NCI-H2227 treated with DMSO at 0.1 percent for 48 hours (cell line): ENCODE data around the gene TMEM259.

ENCODE experiments used
- DNase-seq: peaks from one replicate; lab custom pipeline; 2025; lab: John Stamatoyannopoulos, UW

TMEM259 gene

GRCh38 chr19:1055886-1056620 is 35.1 kb upstream of the TMEM259 start:
- no peak for DNase-seq

GRCh38 chr19:1055028-1055425 is 34.1 kb upstream of the TMEM259 start:
- DNase-seq: no peak

- no peak for DNase-seq
Measured at GRCh38 chr19:1054102-1055027, 33.4 kb upstream of the TMEM259 start.

GRCh38 chr19:1053176-1054101 is 32.5 kb upstream of the TMEM259 start:
- DNase-seq: no peak

GRCh38 chr19:1052349-1052975 is 31.5 kb upstream of the TMEM259 start:
- DNase-seq: no peak

- DNase-seq: no peak
Measured at GRCh38 chr19:1051791-1052190, 30.9 kb upstream of the TMEM259 start.

GRCh38 chr19:1050989-1051788 is 30.3 kb upstream of the TMEM259 start:
- DNase-seq: no peak

- no peak for DNase-seq
Measured at GRCh38 chr19:1049800-1050199, 28.9 kb upstream of the TMEM259 start.

- no peak for DNase-seq
Measured at GRCh38 chr19:1049106-1049505, 28.2 kb upstream of the TMEM259 start.

GRCh38 chr19:1047696-1048147 is 26.8 kb upstream of the TMEM259 start:
- DNase-seq: no peak

GRCh38 chr19:1046836-1047695 is 26.1 kb upstream of the TMEM259 start:
- no peak for DNase-seq

- no peak for DNase-seq
Measured at GRCh38 chr19:1046117-1046626, 25.2 kb upstream of the TMEM259 start.

- DNase-seq: no peak
Measured at GRCh38 chr19:1045247-1045603, 24.3 kb upstream of the TMEM259 start.

GRCh38 chr19:1042689-1043511 is 22.0 kb upstream of the TMEM259 start:
- DNase-seq: no peak

- DNase-seq: no peak
Measured at GRCh38 chr19:1041835-1042685, 21.1 kb upstream of the TMEM259 start.

- no peak for DNase-seq
Measured at GRCh38 chr19:1041272-1041834, 20.4 kb upstream of the TMEM259 start.
